Liver (tissue), 9 donors: ENCODE data around the gene ACSL4. TPM values are rescaled to one million over a fixed set of nuclear protein-coding genes. Genes with fewer than 3 reads are reported as not detected.
"Not testable (repeated sequence)": the region's sequence is repeated elsewhere in the genome, so short reads cannot be mapped to it uniquely, and the experiment has no call there.

Source experiments
- DNase-seq: peaks from one replicate; pipeline ENCODE4 v3.0.0-alpha.2; 2017; ENCODE audit warnings: low spot score
- H3K27ac ChIP-seq, 2 donors: one replicate each; pipeline ENCODE4 v1.7.0; 2013; ENCODE audit warnings: inconsistent platforms in 2 of 2, low read length in 2 of 2, control low read depth in 1 of 2, low read depth in 1 of 2, mild to moderate bottlenecking in 1 of 2
- H3K27me3 ChIP-seq, 4 donors: one replicate each; pipeline versions ENCODE4 v1.6.1 to v1.7.0; 2013; ENCODE audit warnings: low read length in 3 of 4, inconsistent platforms in 1 of 4, mild to moderate bottlenecking in 1 of 4, moderate library complexity in 1 of 4; ENCODE audit not compliant: control insufficient read depth in 4 of 4, insufficient read depth in 4 of 4
- H3K36me3 ChIP-seq, 4 donors: one replicate each; pipeline versions ENCODE4 v1.6.1 to v1.7.0; 2013; ENCODE audit warnings: low read length in 3 of 4, mild to moderate bottlenecking in 3 of 4, low read depth in 1 of 4, moderate library complexity in 1 of 4; ENCODE audit not compliant: control insufficient read depth in 4 of 4, insufficient read depth in 3 of 4
- H3K4me1 ChIP-seq, 4 donors: one replicate each; pipeline versions ENCODE4 v1.6.1 to v1.7.0; 2013; ENCODE audit warnings: low read length in 3 of 4, mild to moderate bottlenecking in 3 of 4, moderate library complexity in 1 of 4; ENCODE audit not compliant: control insufficient read depth in 4 of 4, insufficient read depth in 4 of 4
- H3K4me3 ChIP-seq, 3 donors: one replicate each; pipeline versions ENCODE4 v1.6.1 to v1.7.0; 2013; ENCODE audit warnings: low read length in 3 of 3, control low read depth in 1 of 3, low read depth in 1 of 3, mild to moderate bottlenecking in 1 of 3
- H3K9ac ChIP-seq, 2 donors: one replicate each; pipeline ENCODE4 v1.7.0; 2013; ENCODE audit warnings: low read length in 2 of 2, mild to moderate bottlenecking in 2 of 2, moderate library complexity in 2 of 2, control low read depth in 1 of 2, low read depth in 1 of 2
- H3K9me3 ChIP-seq, 4 donors: one replicate each; pipeline versions ENCODE4 v1.6.1 to v1.7.0; 2013; ENCODE audit warnings: low read length in 3 of 4; ENCODE audit not compliant: control insufficient read depth in 4 of 4
- ATF3 ChIP-seq: IDR thresholded peaks from 2 replicates; pipeline ENCODE4 v1.6.1; 2016; ENCODE audit warnings: antibody characterized with exemption
- CTCF ChIP-seq: fragments of 150-350 bp; IDR thresholded peaks from 2 replicates; pipeline ENCODE4 v1.5.1; 2017; ENCODE audit warnings: improper control_type of control experiment, low read depth, low read length; ENCODE audit not compliant: missing input control
- EGR1 ChIP-seq, 2 donors: IDR thresholded peaks; 2 replicates each; pipeline ENCODE4 v1.6.1; 2016 to 2018; ENCODE audit warnings: antibody characterized with exemption in 2 of 2, low read depth in 2 of 2
- FOXA1 ChIP-seq: IDR thresholded peaks from 2 replicates; pipeline ENCODE4 v1.6.1; 2016; ENCODE audit warnings: antibody characterized with exemption
- FOXA2 ChIP-seq: IDR thresholded peaks from 2 replicates; pipeline ENCODE4 v1.6.1; 2016; ENCODE audit warnings: antibody characterized with exemption
- GABPA ChIP-seq, 2 donors: IDR thresholded peaks in 1 of 2; conservative IDR thresholded peaks in 1 of 2; 2 replicates each; pipeline ENCODE4 v1.6.1; 2016; ENCODE audit warnings: antibody characterized with exemption in 2 of 2, mild to moderate bottlenecking in 1 of 2, moderate library complexity in 1 of 2
- HNF4A ChIP-seq, 2 donors: conservative IDR thresholded peaks; 2 replicates each; pipeline ENCODE4 v1.6.1; 2016; ENCODE audit warnings: antibody characterized with exemption in 2 of 2, mild to moderate bottlenecking in 2 of 2
- HNF4G ChIP-seq: IDR thresholded peaks from 2 replicates; pipeline ENCODE4 v1.6.1; 2016; ENCODE audit warnings: antibody characterized with exemption
- JUND ChIP-seq, 2 donors: IDR thresholded peaks; 2 replicates each; pipeline ENCODE4 v1.6.1; 2016; ENCODE audit warnings: antibody characterized with exemption in 2 of 2
- NR2F2 ChIP-seq: IDR thresholded peaks from 2 replicates; pipeline ENCODE4 v1.6.1; 2016; ENCODE audit warnings: antibody characterized with exemption
- RAD21 ChIP-seq, 2 donors: IDR thresholded peaks; 2 replicates each; pipeline ENCODE4 v1.6.1; 2016; ENCODE audit warnings: antibody characterized with exemption in 2 of 2, mild to moderate bottlenecking in 2 of 2
- REST ChIP-seq: IDR thresholded peaks from 2 replicates; pipeline ENCODE4 v1.6.1; 2016; ENCODE audit warnings: antibody characterized with exemption, mild to moderate bottlenecking
- SP1 ChIP-seq: IDR thresholded peaks from 2 replicates; pipeline ENCODE4 v1.6.1; 2018; ENCODE audit warnings: antibody characterized with exemption, mild to moderate bottlenecking
- TAF1 ChIP-seq: conservative IDR thresholded peaks from 2 replicates; pipeline ENCODE4 v1.6.1; 2016; ENCODE audit warnings: antibody characterized with exemption, mild to moderate bottlenecking
- YY1 ChIP-seq: IDR thresholded peaks from 2 replicates; pipeline ENCODE4 v1.6.1; 2016; ENCODE audit warnings: antibody characterized with exemption, mild to moderate bottlenecking
- WGBS: extraction: QIAGEN DNeasy Blood & Tissue Kit; methylation state at CpG from one replicate; pipeline ENCODE4 v1.1.7; 2013; 5-methylcytosine and 5-hydroxymethylcytosine counted together
- polyA plus RNA-seq, 2 donors: library from polyadenylated mRNA; stranded (reverse) in 1 of 2; unstranded in 1 of 2; fragments of 200-250 nt in 1 of 2; fragments of >200 nt in 1 of 2; fragmentation: Nextera tagmentation in 1 of 2; extraction: Ambion mirVana in 1 of 2; gene quantifications; one replicate each; pipeline versions ENCODE4 v1.2.1 to v1.2.3, GENCODE V29; 2013 to 2015
- total RNA-seq, 2 donors: library from RNA; depleted of rRNA; stranded (reverse); fragments of >200 nt; gene quantifications; one replicate each; pipeline ENCODE4 v1.2.3, GENCODE V29; 2014
- donor health status: healthy.
- donor health status: healthy.
- donor health status: healthy.
- donor health status: healthy.
- donor health status: healthy.

The ACSL4 gene
- total and polyA plus RNA-seq, 4 donors = 5.3 to 928 (median 20.0) TPM

GRCh38 chrX:109658391-109658790, 74.7 kb downstream of the ACSL4 start:
- H3K36me3 ChIP-seq = peaks cover 0 to 5% (median 0%) of the 10 kb centered on the region in 4 donors
- TF ChIP-seq REST = no peak
- TF ChIP-seq JUND (IDR thresholded peaks at IDR 0.05) = no peak
- TF ChIP-seq FOXA1 = no peak
- no peak for TF ChIP-seq TAF1
- no peak for TF ChIP-seq SP1
- no peak for TF ChIP-seq FOXA2
- TF ChIP-seq HNF4A (conservative IDR thresholded peaks at IDR 0.05) = no peak
- TF ChIP-seq GABPA (IDR thresholded peaks at IDR 0.05 in 1 of 2, conservative IDR thresholded peaks at IDR 0.05 in 1 of 2) = no peak
- TF ChIP-seq EGR1 (IDR thresholded peaks at IDR 0.05; ENCODE audit: low read depth in 2 of 2) = no peak
- TF ChIP-seq RAD21 (IDR thresholded peaks at IDR 0.05) = no peak
- TF ChIP-seq YY1 = no peak
- no peak for TF ChIP-seq CTCF
- TF ChIP-seq ATF3 = no peak
- no peak overlapping the region for H3K4me3 ChIP-seq
- H3K4me1 ChIP-seq = no peaks in the 10 kb centered on the region
- no peak for DNase-seq
- WGBS = 92% methylated on average over 1 of the region's 1 CpG
- H3K9ac ChIP-seq = no peak overlapping the region
- H3K27me3 ChIP-seq = peaks cover 0 to 2% (median 0%) of the 10 kb centered on the region in 4 donors
- no peaks in the 10 kb centered on the region for H3K9me3 ChIP-seq
- H3K27ac ChIP-seq = no peak overlapping the region

GRCh38 chrX:109657364-109657763, 75.7 kb downstream of the ACSL4 start:
- WGBS = 98% methylated on average over 2 of the region's 4 CpGs
- H3K36me3 ChIP-seq, H3K27ac ChIP-seq, H3K9ac ChIP-seq, H3K4me1 ChIP-seq, DNase-seq, H3K9me3 ChIP-seq, H3K27me3 ChIP-seq, H3K4me3 ChIP-seq: not testable (repeated sequence)

- no peaks in the 10 kb centered on the region for H3K9me3 ChIP-seq
- peaks cover 0 to 2% (median 0%) of the 10 kb centered on the region in 4 donors for H3K27me3 ChIP-seq
- no peak overlapping the region for H3K9ac ChIP-seq
- no peak for DNase-seq
- H3K36me3 ChIP-seq = no peaks in the 10 kb centered on the region
- H3K4me1 ChIP-seq = no peaks in the 10 kb centered on the region
- no peak overlapping the region for H3K27ac ChIP-seq
- TF ChIP-seq REST = no peak
- no peak for TF ChIP-seq SP1
- TF ChIP-seq JUND (IDR thresholded peaks at IDR 0.05) = no peak
- no peak for TF ChIP-seq CTCF
- TF ChIP-seq ATF3 = no peak
- no peak for TF ChIP-seq TAF1
- TF ChIP-seq NR2F2 = no peak
- TF ChIP-seq FOXA2 = no peak
- TF ChIP-seq HNF4A (conservative IDR thresholded peaks at IDR 0.05) = no peak
- TF ChIP-seq HNF4G = no peak
- TF ChIP-seq YY1 = no peak
- no peak for TF ChIP-seq GABPA (IDR thresholded peaks at IDR 0.05 in 1 of 2, conservative IDR thresholded peaks at IDR 0.05 in 1 of 2)
- 84% methylated on average over 4 of the region's 4 CpGs for whole genome bisulfite sequencing
- H3K4me3 ChIP-seq = no peak overlapping the region
Observed at GRCh38 chrX:109656774-109657173, 76.3 kb downstream of the ACSL4 start.
